Ishikawa (cell line): Measurements from ENCODE around the gene ACLY.

Source experiments
- CREB1 ChIP-seq: IDR thresholded peaks from 2 replicates; pipeline ENCODE4 v1.6.1; 2012; ENCODE audit warnings: low read depth
- EP300 ChIP-seq: IDR thresholded peaks from 2 replicates; pipeline ENCODE4 v1.6.1; 2012; ENCODE audit warnings: borderline replicate concordance
- TF ChIP-seq, protein P1 (sequence below): IDR thresholded peaks from 2 replicates; pipeline ENCODE4 v1.6.1; 2012
- TF ChIP-seq, protein P2 (sequence below): IDR thresholded peaks from 2 replicates; pipeline ENCODE4 v1.6.1; 2012; ENCODE audit warnings: low read depth, mild to moderate bottlenecking

DNA sequence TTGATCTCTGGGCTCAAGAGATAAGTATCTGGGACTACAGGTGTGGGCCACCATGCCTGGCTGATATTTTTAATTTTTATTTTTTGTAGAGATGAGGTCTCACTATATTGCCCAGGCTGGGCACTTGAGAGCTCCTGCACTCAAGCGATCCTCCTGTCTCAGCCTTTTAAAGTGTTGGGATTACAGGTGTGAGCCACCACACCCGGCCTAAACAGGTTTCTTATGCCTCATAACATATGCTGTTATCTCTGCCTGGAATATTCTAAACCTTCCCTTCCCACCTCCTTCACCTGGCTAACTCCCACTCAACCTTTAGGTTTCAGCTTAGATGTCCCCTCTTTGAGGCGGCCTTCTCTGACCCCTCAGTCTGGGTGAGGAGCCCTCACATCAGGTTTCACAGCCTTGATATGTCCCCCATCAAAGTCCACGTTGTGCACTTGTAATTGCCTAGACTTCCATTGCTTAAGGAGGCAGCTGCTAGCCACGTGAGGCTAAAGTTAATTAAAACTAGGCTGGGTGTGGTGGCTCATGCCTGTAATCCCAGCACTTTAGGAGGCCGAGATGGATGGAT, 39.2 kb upstream of the ACLY start:
- TF ChIP-seq, protein P1, sequence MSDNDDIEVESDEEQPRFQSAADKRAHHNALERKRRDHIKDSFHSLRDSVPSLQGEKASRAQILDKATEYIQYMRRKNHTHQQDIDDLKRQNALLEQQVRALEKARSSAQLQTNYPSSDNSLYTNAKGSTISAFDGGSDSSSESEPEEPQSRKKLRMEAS, result no peak
- TF ChIP-seq EP300 (no peak), CREB1 (no peak)
- TF ChIP-seq, protein P2, sequence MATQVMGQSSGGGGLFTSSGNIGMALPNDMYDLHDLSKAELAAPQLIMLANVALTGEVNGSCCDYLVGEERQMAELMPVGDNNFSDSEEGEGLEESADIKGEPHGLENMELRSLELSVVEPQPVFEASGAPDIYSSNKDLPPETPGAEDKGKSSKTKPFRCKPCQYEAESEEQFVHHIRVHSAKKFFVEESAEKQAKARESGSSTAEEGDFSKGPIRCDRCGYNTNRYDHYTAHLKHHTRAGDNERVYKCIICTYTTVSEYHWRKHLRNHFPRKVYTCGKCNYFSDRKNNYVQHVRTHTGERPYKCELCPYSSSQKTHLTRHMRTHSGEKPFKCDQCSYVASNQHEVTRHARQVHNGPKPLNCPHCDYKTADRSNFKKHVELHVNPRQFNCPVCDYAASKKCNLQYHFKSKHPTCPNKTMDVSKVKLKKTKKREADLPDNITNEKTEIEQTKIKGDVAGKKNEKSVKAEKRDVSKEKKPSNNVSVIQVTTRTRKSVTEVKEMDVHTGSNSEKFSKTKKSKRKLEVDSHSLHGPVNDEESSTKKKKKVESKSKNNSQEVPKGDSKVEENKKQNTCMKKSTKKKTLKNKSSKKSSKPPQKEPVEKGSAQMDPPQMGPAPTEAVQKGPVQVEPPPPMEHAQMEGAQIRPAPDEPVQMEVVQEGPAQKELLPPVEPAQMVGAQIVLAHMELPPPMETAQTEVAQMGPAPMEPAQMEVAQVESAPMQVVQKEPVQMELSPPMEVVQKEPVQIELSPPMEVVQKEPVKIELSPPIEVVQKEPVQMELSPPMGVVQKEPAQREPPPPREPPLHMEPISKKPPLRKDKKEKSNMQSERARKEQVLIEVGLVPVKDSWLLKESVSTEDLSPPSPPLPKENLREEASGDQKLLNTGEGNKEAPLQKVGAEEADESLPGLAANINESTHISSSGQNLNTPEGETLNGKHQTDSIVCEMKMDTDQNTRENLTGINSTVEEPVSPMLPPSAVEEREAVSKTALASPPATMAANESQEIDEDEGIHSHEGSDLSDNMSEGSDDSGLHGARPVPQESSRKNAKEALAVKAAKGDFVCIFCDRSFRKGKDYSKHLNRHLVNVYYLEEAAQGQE, result no peak
